ENCODE measurements around the gene KCNJ6. TPM values are rescaled to one million over a fixed set of nuclear protein-coding genes. Genes with fewer than 3 reads are reported as not detected.

The KCNJ6 gene
- total RNA-seq, 1 experiment from 2014 or later = not detected

DNA sequence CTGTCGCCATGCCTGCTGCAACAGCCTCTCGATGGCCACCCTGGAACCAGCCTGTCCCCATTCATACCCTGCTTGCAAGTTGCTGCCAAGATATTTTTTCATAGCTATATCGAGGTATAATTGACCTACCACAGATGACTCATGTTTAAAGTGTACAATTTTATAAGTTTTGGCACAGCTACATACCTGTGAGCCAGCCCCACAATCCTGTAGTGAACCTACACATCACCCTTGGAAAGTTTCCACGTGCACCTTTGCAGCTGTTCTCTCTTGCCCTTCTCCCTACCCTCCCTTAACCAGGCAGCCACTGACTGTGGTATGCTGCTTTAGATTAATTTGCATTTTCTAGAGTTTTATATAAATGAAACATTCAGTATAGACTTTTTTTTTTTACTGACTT, 23.0 kb upstream of the KCNJ6 start:
- ChIA-PET POLR2A (no interaction called here), CTCF (no interaction called here)
- TF ChIP-seq, protein P1, sequence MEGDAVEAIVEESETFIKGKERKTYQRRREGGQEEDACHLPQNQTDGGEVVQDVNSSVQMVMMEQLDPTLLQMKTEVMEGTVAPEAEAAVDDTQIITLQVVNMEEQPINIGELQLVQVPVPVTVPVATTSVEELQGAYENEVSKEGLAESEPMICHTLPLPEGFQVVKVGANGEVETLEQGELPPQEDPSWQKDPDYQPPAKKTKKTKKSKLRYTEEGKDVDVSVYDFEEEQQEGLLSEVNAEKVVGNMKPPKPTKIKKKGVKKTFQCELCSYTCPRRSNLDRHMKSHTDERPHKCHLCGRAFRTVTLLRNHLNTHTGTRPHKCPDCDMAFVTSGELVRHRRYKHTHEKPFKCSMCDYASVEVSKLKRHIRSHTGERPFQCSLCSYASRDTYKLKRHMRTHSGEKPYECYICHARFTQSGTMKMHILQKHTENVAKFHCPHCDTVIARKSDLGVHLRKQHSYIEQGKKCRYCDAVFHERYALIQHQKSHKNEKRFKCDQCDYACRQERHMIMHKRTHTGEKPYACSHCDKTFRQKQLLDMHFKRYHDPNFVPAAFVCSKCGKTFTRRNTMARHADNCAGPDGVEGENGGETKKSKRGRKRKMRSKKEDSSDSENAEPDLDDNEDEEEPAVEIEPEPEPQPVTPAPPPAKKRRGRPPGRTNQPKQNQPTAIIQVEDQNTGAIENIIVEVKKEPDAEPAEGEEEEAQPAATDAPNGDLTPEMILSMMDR (IDR thresholded peaks at IDR 0.05) = no peak
- TF ChIP-seq TCF7L2 (IDR thresholded peaks at IDR 0.05; ENCODE audit: low read depth, low read length) = no peak
- TF ChIP-seq SIN3A (IDR thresholded peaks at IDR 0.05; ENCODE audit: borderline replicate concordance, insufficient read depth, low read depth, low read length) = no peak
- TF ChIP-seq, protein P2, sequence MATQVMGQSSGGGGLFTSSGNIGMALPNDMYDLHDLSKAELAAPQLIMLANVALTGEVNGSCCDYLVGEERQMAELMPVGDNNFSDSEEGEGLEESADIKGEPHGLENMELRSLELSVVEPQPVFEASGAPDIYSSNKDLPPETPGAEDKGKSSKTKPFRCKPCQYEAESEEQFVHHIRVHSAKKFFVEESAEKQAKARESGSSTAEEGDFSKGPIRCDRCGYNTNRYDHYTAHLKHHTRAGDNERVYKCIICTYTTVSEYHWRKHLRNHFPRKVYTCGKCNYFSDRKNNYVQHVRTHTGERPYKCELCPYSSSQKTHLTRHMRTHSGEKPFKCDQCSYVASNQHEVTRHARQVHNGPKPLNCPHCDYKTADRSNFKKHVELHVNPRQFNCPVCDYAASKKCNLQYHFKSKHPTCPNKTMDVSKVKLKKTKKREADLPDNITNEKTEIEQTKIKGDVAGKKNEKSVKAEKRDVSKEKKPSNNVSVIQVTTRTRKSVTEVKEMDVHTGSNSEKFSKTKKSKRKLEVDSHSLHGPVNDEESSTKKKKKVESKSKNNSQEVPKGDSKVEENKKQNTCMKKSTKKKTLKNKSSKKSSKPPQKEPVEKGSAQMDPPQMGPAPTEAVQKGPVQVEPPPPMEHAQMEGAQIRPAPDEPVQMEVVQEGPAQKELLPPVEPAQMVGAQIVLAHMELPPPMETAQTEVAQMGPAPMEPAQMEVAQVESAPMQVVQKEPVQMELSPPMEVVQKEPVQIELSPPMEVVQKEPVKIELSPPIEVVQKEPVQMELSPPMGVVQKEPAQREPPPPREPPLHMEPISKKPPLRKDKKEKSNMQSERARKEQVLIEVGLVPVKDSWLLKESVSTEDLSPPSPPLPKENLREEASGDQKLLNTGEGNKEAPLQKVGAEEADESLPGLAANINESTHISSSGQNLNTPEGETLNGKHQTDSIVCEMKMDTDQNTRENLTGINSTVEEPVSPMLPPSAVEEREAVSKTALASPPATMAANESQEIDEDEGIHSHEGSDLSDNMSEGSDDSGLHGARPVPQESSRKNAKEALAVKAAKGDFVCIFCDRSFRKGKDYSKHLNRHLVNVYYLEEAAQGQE (IDR thresholded peaks at IDR 0.05; ENCODE audit: insufficient read depth in 1 of 2, low read depth in 2 of 2, low read length in 1 of 2) = no peak
- no peak for TF ChIP-seq POLR2AphosphoS5 (IDR thresholded peaks at IDR 0.05; ENCODE audit: low read depth, low read length)
- Histone ChIP-seq H3K27me3 (ENCODE audit: control insufficient read depth, insufficient read depth, low read length) (no peaks in the 10 kb centered on the region), H3K9me3 (ENCODE audit: control insufficient read depth, insufficient read depth, low read depth, low read length) (no peaks in the 10 kb centered on the region), H3K27ac (ENCODE audit: low read length) (no peak overlapping the region), H3K4me3 (ENCODE audit: low read depth in 2 of 2, low read length in 2 of 2) (no peak overlapping the region), H3K4me1 (ENCODE audit: control insufficient read depth, insufficient read depth, low read length) (no peaks in the 10 kb centered on the region), H3K36me3 (ENCODE audit: control insufficient read depth, insufficient read depth, low read length) (no peaks in the 10 kb centered on the region)
- no peak for DNase-seq (ENCODE audit: low read depth, low spot score)
- no TSS peak for BruUV-seq (replicated peaks)
- in situ Hi-C loops (cut with HindIII; ENCODE audit: low pct_unique_long_range_greater_than_20kb, low sequenced_read_pairs) = no loop called here
- intact Hi-C loops (cut with micrococcal nuclease; ENCODE audit: unreplicated experiment) = no loop called here
- ATAC-seq = no peak

DNA sequence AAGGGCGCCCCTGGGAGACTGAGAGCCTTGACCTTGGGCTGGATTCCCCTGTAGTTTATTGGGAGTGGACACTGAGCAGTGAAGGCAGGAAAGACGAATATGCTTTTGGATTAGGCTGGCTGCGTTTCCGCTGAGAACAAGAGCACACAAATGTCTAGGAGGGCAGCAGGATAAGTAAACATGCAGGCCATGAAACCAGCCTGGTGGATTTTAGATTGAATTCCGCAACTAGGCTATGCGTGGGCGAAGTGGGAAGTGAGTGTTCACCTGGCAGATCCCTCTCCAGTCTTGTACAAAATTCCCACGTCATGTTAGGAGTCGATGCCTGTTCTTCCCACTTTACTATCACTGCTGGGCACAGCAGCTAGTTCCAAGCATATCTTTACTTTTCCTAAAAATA, 21.4 kb upstream of the KCNJ6 start:
- no peaks in the 10 kb centered on the region for H3K36me3 ChIP-seq (ENCODE audit: control insufficient read depth, insufficient read depth, low read length)
- ChIA-PET POLR2A (no interaction called here), CTCF (no interaction called here)
- DNase-seq (ENCODE audit: low read depth, low spot score) (no peak), ATAC-seq (no peak)
- no peak overlapping the region for H3K4me3 ChIP-seq (ENCODE audit: low read depth in 2 of 2, low read length in 2 of 2)
- TF ChIP-seq TCF7L2 (IDR thresholded peaks at IDR 0.05; ENCODE audit: low read depth, low read length) = no peak
- TF ChIP-seq SIN3A (IDR thresholded peaks at IDR 0.05; ENCODE audit: borderline replicate concordance, insufficient read depth, low read depth, low read length) = no peak
- TF ChIP-seq POLR2AphosphoS5 (IDR thresholded peaks at IDR 0.05; ENCODE audit: low read depth, low read length) = no peak
- TF ChIP-seq, protein P1 (IDR thresholded peaks at IDR 0.05) = no peak
- TF ChIP-seq, protein P2 (IDR thresholded peaks at IDR 0.05; ENCODE audit: insufficient read depth in 1 of 2, low read depth in 2 of 2, low read length in 1 of 2) = no peak
- H3K9me3 ChIP-seq (ENCODE audit: control insufficient read depth, insufficient read depth, low read depth, low read length) = no peaks in the 10 kb centered on the region
- in situ Hi-C loops (cut with HindIII; ENCODE audit: low pct_unique_long_range_greater_than_20kb, low sequenced_read_pairs) = no loop called here
- BruUV-seq (replicated peaks) = no TSS peak
- H3K27ac ChIP-seq (ENCODE audit: low read length) = no peak overlapping the region
- intact Hi-C loops (cut with micrococcal nuclease; ENCODE audit: unreplicated experiment) = no loop called here
- no peaks in the 10 kb centered on the region for H3K4me1 ChIP-seq (ENCODE audit: control insufficient read depth, insufficient read depth, low read length)
- H3K27me3 ChIP-seq (ENCODE audit: control insufficient read depth, insufficient read depth, low read length) = no peaks in the 10 kb centered on the region
